NCI-H2029 (cell line): Measurements from ENCODE around the gene POFUT2.
A peak's percentile ranks its signal among the peaks of the same experiment; 100 is the strongest.

Experiments
- DNase-seq: peaks from one replicate; lab custom pipeline; 2025; lab: John Stamatoyannopoulos, UW

The POFUT2 gene

GRCh38 chr21:45262041-45262581 is 25.6 kb downstream of the POFUT2 start:
- DNase-seq, result no peak

DNA sequence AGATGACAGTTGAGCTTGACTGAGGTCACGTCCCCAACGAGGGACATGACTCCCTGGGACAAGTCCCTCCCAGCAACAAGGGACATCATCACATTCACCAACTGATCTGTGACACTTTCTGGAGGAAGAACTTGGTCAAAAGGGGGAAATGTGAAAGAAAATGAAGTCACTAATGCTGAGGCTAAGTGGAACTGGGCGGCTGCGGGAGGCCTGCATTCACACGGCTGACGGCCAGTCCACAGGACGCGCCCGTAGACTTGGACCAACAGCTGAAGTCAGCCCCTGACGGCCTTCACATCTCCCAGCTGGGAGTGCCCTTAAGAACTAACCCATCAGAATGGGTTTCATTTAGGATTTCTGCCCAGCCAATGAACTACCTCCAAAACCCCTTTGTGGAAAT is 26.6 kb downstream of the POFUT2 start:
- no peak for DNase-seq

- DNase-seq, result no peak
Measured at GRCh38 chr21:45260191-45260825, 27.4 kb downstream of the POFUT2 start.

GRCh38 chr21:45259206-45259840 is 28.4 kb downstream of the POFUT2 start:
- DNase-seq, result no peak

GRCh38 chr21:45258466-45258865 is 29.2 kb downstream of the POFUT2 start:
- DNase-seq, result no peak

- no peak for DNase-seq
Measured at GRCh38 chr21:45257673-45258341, 29.9 kb downstream of the POFUT2 start.

DNA sequence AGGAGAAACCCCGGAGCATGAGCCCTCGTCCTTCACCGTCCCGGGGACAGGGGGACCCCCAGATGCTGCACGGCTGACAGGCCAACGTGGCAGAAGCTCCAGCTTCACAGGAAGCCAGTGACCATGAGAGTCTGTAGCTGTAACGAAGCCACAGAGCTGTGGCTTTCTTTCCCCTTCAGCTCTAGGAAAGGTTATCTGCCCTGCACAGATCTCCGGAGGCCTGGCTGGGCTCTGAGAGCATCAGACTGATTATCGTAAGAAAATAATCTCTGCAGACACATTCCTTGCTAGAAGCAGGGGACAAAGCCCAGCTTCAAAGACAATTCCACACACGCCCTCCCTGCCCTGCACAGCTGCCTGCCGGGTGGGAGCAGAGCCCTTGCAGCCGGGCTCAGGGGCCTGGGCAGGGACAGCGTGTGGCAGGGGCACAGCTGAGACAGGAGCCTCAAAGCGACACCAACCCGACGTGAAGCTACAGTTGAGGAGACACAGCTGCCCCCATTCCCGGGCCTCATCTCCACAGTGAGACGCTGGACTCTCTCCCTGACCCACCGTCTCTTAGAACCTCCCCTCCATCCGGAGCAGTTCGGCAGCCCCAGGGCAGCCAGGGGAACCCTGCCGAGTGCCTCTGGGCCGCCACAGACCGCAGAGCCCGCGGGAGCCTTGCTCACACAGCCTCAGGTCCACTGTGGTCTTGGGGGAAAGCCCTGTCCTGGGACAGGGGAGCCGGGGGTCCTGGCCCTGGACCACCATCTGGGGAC is 30.6 kb downstream of the POFUT2 start:
- DNase-seq, result no peak

DNA sequence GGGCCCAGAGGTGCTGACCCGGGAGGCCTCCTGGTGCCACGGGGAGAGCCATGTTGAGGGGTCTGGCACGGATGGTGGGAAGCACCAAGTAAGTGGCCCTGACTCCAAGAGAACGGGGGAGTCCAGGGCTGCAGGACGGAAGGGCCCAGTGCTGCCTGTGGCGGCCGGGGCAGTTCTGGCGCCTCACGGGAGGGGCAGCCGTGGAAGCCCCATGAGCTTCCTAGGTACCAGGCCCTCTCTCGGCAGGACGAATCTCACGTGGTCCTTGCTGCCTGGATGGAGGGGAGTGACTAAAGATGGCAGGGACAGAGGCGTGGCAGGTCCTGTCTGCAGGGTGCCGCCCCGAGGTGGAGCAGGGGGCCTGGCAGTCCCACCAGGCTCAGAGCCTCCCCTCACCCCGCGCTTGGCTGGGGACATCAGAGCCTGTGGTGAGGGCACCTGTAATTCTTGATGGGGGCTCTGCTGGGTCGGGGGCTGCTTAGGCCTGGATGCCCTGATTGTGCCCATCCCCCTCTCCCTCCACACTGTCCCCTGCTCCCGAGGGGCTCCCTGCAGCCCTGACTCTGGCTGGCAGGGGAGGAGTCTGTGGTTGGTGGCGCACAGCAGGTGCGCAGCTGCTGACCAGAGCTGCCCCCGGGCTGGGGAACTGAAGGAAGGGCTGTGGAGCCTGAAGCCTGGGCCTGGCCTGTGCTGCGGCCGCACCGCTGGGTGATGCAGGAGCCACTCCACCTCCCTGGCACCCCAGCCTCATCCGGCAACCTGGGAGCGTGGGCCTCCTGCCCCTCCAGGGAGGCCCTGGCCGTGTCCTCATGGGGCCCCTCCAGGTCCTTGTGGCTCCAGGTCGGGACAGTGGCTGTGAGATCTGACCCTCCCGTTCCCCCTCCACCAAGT is 31.4 kb downstream of the POFUT2 start:
- DNase-seq, result no peak

- peak; percentile 86 for DNase-seq
Measured at GRCh38 chr21:45255381-45256020, 32.2 kb downstream of the POFUT2 start.

DNA sequence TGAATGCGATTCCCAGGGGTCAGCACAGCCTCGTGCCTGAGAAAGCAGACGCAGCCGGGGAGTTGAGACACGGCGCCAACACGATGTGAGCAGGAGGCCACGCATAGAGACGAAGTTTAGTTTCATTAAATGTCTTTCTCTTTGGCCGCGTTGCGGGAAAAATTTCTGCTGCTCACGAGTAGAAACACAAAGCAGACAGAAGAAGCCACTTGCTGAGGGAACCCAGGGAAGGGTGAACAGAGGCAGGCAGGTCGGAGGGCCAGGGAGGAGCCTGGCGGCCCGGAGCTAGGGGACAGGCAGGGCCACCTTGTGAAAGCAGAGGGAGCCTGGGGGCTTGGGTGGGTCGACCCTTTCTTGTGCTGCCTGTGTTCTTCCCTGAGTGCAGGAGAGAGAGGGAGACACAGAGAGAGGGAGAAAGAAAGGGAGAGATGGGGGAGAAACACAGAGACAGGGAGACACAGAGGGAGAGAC is 33.2 kb downstream of the POFUT2 start:
- no peak for DNase-seq

DNA sequence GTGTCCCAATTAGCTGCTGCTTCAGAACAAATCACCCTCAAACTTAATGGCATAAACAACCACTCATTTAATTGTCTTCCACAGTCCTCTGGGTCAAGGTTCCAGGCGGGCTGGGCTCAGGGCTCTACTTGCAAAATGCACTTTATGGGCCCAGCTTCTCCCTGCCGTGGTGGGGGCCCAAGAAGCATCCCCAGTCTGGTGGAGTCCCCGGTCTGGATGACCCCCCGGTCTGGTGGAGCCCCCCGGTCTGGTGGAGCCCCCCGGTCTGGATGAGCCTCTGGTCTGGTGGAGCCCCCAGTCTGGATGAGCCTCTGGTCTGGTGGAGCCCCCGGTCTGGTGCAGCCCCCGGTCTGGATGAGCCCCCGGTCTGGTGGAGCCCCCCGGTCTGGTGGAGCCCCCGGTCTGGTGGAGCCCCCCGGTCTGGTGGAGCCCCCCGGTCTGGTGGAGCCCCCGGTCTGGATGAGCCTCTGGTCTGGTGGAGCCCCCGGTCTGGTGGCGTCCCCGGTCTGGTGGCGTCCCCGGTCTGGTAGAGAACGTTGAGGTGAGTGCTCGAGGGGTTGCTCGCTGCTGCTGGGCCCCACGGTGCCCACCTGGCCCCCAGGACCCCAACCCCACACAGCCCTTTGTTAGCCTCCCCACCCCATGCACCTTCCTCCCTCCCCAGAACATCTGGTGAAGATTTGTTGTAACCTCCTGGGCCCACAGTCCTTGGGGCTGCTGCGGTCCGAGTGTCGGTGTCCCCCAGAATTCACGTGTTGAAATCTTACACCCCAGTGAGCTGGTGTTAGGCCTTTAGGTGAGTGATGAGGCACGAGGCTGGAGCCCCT is 33.8 kb downstream of the POFUT2 start:
- DNase-seq, result no peak

DNA sequence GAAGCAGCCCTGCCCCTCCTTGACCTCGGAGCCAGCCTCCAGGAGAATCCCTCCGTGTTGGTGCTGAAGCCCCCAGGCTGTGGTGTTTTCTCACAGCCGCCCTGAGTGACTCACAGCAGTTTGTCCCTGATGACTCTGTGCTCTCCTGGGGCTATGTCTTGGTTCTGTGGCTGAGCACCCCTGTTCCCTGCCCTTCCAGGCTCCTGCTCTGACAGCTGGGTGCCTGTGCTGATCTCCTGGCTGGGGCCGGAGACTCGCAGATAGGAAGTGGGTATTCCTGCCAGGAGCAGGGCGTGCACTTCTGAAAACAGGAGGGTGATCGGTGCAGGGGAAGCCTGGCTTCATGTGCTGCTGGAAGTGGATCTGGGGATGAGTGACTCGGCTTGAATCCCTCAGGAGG is 34.5 kb downstream of the POFUT2 start:
- no peak for DNase-seq

GRCh38 chr21:45252448-45252925 is 35.2 kb downstream of the POFUT2 start:
- no peak for DNase-seq

DNA sequence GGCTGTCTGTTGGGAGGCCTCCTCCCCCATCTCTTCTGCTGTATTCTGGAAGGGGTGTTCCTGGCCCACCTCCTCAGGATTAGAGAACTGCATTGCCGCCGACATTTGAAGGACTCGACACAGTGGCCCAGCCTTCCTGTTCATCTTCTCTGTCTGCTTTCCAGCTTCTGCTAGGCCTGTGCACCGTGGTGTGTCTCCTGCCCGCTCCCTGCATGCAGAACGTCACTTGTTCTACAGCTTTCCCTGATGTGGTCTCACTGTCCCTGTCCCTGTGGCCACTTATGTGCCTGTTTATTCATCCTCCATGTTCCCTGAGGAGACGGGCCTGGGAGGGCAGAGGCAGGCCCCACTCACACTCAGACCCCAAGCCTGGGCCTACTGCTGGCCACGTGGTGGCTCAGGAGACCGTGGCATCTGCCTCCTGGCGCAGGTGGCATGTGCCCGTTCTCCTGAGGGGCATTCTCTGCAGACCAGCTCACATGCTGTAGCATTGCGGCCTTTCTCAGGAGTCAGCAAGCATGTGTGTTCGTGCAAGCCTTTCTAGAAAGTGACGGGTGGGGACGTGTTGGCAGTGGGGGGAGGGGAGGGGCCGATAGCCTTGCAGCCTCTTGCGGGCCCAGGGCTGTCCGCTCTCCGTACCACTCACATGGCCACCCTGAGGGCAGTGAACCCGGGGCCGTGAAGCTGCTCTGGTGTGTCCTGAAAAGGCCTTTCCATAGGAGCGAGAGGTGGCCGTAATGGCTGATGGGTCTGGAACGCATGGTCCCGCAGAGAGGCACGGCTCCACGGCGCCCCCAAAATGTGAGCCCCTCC is 35.9 kb downstream of the POFUT2 start:
- DNase-seq, result no peak

GRCh38 chr21:45250914-45251634 is 36.6 kb downstream of the POFUT2 start:
- DNase-seq, result no peak

GRCh38 chr21:45250272-45250671 is 37.4 kb downstream of the POFUT2 start:
- no peak for DNase-seq

GRCh38 chr21:45249626-45250025 is 38.1 kb downstream of the POFUT2 start:
- DNase-seq, result no peak

DNA sequence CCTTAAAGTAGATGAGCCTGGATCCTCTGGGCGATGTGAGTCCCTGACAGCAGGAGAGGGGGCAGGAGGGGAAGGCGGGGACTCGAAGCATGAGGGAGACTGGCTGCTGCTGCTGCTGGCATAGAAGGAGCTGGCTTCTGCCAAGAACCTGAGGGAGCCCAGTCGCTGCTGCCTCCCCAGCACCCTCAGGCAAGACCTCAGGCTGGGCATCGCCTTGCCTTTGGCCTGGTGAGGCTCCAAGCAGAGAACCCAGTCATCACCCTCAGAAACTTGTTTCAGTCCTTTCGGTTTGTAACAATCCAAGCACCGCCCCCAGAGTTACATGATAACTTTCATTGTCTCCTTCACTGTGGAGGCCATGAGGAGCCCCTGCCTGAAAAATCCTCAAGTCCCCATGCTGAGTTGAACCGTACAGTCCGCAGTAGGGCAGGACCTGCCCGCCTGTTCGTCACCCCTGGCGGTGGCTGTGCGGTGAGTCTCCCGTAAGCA is 38.8 kb downstream of the POFUT2 start:
- DNase-seq, result no peak
